Endodermal cell (in vitro differentiated cells): ENCODE data around the gene PHC1. TPM values are rescaled to one million over a fixed set of nuclear protein-coding genes. Genes with fewer than 3 reads are reported as not detected.

Source experiments
- DNase-seq: peaks from one replicate; pipeline ENCODE4 v3.0.0-alpha.2; 2017
- H3K27ac ChIP-seq: 2 replicates; pipeline ENCODE4 v1.5.1; 2013; ENCODE audit warnings: mild to moderate bottlenecking, low read depth, low read length, moderate library complexity
- H3K27me3 ChIP-seq: 2 replicates; pipeline ENCODE4 v1.6.1; 2013; ENCODE audit warnings: mild to moderate bottlenecking, low read length, moderate library complexity; ENCODE audit not compliant: insufficient read depth, control insufficient read depth, poor library complexity, severe bottlenecking
- H3K36me3 ChIP-seq: 2 replicates; pipeline ENCODE4 v1.7.0; 2013; ENCODE audit warnings: mild to moderate bottlenecking, low read length, moderate library complexity; ENCODE audit not compliant: control insufficient read depth, insufficient read depth
- H3K4me1 ChIP-seq: one replicate; pipeline ENCODE4 v1.7.0; 2013; ENCODE audit warnings: low read length; ENCODE audit not compliant: control insufficient read depth, insufficient read depth
- H3K4me3 ChIP-seq: 2 replicates; pipeline ENCODE4 v1.5.1; 2013; ENCODE audit warnings: mild to moderate bottlenecking, low read length, moderate library complexity
- H3K9ac ChIP-seq: 2 replicates; pipeline ENCODE4 v1.6.1; 2013; ENCODE audit warnings: mild to moderate bottlenecking, low read length, moderate library complexity; ENCODE audit not compliant: poor library complexity, severe bottlenecking; ENCODE audit errors: extremely low read depth
- H3K9me3 ChIP-seq: 2 replicates; pipeline ENCODE4 v1.6.1; 2013; ENCODE audit warnings: mild to moderate bottlenecking, low read length, moderate library complexity; ENCODE audit not compliant: control insufficient read depth
- H3K27ac Mint-ChIP-seq: 2 replicates; pipeline ENCODE4 v1.8.0; 2020; ENCODE audit warnings: mixed read lengths
- H3K27me3 Mint-ChIP-seq: 2 replicates; pipeline ENCODE4 v1.8.0; 2021; ENCODE audit warnings: mild to moderate bottlenecking, mixed read lengths; ENCODE audit not compliant: insufficient read depth
- H3K36me3 Mint-ChIP-seq: 2 replicates; pipeline ENCODE4 v1.8.0; 2020; ENCODE audit warnings: low read depth, mixed read lengths
- H3K4me1 Mint-ChIP-seq: 2 replicates; pipeline ENCODE4 v1.8.0; 2020; ENCODE audit warnings: mixed read lengths
- H3K4me3 Mint-ChIP-seq: 2 replicates; pipeline ENCODE4 v1.8.0; 2020; ENCODE audit warnings: mild to moderate bottlenecking, moderate library complexity, mixed read lengths
- H3K9me3 Mint-ChIP-seq: 2 replicates; pipeline ENCODE4 v1.8.0; 2020; ENCODE audit warnings: mild to moderate bottlenecking, mixed read lengths
- CTCF ChIP-seq: fragments of 200-600 bp; sonication (generic); conservative IDR thresholded peaks from 2 replicates; pipeline ENCODE4 v1.5.0; 2021; ENCODE audit warnings: antibody characterized with exemption, mild to moderate bottlenecking
- WGBS, 2 experiments: methylation state at CpG; one replicate each; pipeline versions ENCODE4 v1.1.5 to v1.1.7; 2013; ENCODE audit warnings: missing lambda C conversion rate in 2 of 2, mixed read lengths in 1 of 2; ENCODE audit not compliant: insufficient coverage in 1 of 2, insufficient read length in 1 of 2; 5-methylcytosine and 5-hydroxymethylcytosine counted together
- total RNA-seq, 2 donors: library from RNA; stranded (reverse); fragmentation: NEBNext Ultra II Directional in 1 of 2; extraction: Animal tissue kit (Norgen Biotek cat#: 25700) in 1 of 2; gene quantifications; 2 replicates in 1 of 2; 3 replicates in 1 of 2; pipeline ENCODE4 v1.2.1, GENCODE V29; 2021

PHC1 gene
- total RNA-seq, 2 donors from 2014 or later: 100 to 538 TPM

GRCh38 chr12:8943565-8944186 is 29.4 kb downstream of the PHC1 start:
- no peaks in the 10 kb centered on the region for H3K27me3 ChIP-seq
- Mint-ChIP-seq H3K36me3 (peaks cover 56% of the 10 kb centered on the region), H3K4me1 (peaks cover 15% of the 10 kb centered on the region), H3K9me3 (no peaks in the 10 kb centered on the region), H3K4me3 (no peak overlapping the region), H3K27me3 (no peaks in the 10 kb centered on the region), H3K27ac (peak overlapping the region; percentile 27)
- H3K4me3 ChIP-seq: no peak overlapping the region
- no peak overlapping the region for H3K9ac ChIP-seq
- TF ChIP-seq CTCF: no peak
- H3K4me1 ChIP-seq: no peaks in the 10 kb centered on the region
- no peak for DNase-seq
- H3K27ac ChIP-seq: no peak overlapping the region
- no peaks in the 10 kb centered on the region for H3K9me3 ChIP-seq
- WGBS, 2 experiments: 93 to 94% methylated on average over 4 to 10 of the region's 10 CpGs
- peaks cover 55% of the 10 kb centered on the region for H3K36me3 ChIP-seq

DNA sequence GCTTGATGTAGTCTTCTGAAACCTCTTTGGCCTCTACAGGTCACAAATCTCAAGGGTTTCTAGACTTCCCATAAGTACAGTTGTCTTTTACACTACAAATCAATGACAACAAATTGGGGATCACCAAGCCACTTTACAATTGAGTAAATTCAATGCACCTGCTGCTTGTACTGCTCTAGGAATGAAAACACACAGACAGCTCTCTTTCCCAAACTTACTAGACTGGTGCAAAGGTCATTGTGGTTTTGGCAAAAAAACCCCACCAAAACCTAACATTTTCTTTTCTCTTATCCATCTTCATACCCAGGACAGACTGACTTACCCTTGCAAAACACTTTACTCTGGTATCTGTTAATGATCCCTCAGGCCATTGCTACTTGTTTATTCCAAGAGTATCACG is 32.4 kb downstream of the PHC1 start:
- no peaks in the 10 kb centered on the region for H3K27me3 Mint-ChIP-seq
- Histone ChIP-seq H3K4me1 (no peaks in the 10 kb centered on the region), H3K27ac (no peak overlapping the region), H3K9me3 (no peaks in the 10 kb centered on the region), H3K4me3 (no peak overlapping the region), H3K36me3 (peaks cover 45% of the 10 kb centered on the region), H3K9ac (no peak overlapping the region), H3K27me3 (no peaks in the 10 kb centered on the region)
- WGBS, 2 experiments: 96 to 100% methylated on average over 1 of the region's 1 CpG
- no peak overlapping the region for H3K27ac Mint-ChIP-seq
- H3K9me3 Mint-ChIP-seq: peaks cover 2% of the 10 kb centered on the region
- DNase-seq: no peak
- no peak overlapping the region for H3K4me3 Mint-ChIP-seq
- no peak for TF ChIP-seq CTCF
- H3K4me1 Mint-ChIP-seq: peaks cover 20% of the 10 kb centered on the region
- peaks cover 42% of the 10 kb centered on the region for H3K36me3 Mint-ChIP-seq

- Histone ChIP-seq H3K9me3 (peaks cover 2% of the 10 kb centered on the region), H3K4me3 (peak overlapping the region; percentile 99), H3K4me1 (no peaks in the 10 kb centered on the region), H3K36me3 (peaks cover 35% of the 10 kb centered on the region), H3K9ac (no peak overlapping the region), H3K27ac (no peak overlapping the region), H3K27me3 (no peaks in the 10 kb centered on the region)
- TF ChIP-seq CTCF: no peak
- H3K27me3 Mint-ChIP-seq: no peaks in the 10 kb centered on the region
- peaks cover 2% of the 10 kb centered on the region for H3K9me3 Mint-ChIP-seq
- no peak overlapping the region for H3K4me3 Mint-ChIP-seq
- peaks cover 20% of the 10 kb centered on the region for H3K4me1 Mint-ChIP-seq
- H3K27ac Mint-ChIP-seq: no peak overlapping the region
- H3K36me3 Mint-ChIP-seq: peaks cover 35% of the 10 kb centered on the region
- DNase-seq: no peak
These were observed 33.4 kb downstream of the PHC1 start for GRCh38 chr12:8947737-8948136.
